Activated T-helper 17 cell treated with anti-CD3 and anti-CD28 coated beads, Interleukin-2, amount 50 U/mL, for 72 hours (primary cell): ENCODE measurements around the gene SUSD4. TPM values are rescaled to one million over a fixed set of nuclear protein-coding genes. Genes with fewer than 3 reads are reported as not detected.
A peak's percentile ranks its signal among the peaks of the same experiment; 100 is the strongest.
"Not testable (repeated sequence)": the region's sequence is repeated elsewhere in the genome, so short reads cannot be mapped to it uniquely, and the experiment has no call there.

Experiments
- ATAC-seq: fragments of 150-1000 bp; cut with Tn5 transposase; replicated peaks from 2 replicates; pipeline ENCODE4 v1.10.0; 2021; ENCODE audit warnings: mild to moderate bottlenecking, moderate library complexity
- H3K27ac Mint-ChIP-seq: one replicate; pipeline ENCODE4 v1.8.0; 2022; ENCODE audit warnings: mixed read lengths
- H3K27me3 Mint-ChIP-seq: one replicate; pipeline ENCODE4 v1.8.0; 2022; ENCODE audit warnings: mixed read lengths
- H3K36me3 Mint-ChIP-seq: one replicate; pipeline ENCODE4 v1.8.0; 2022; ENCODE audit warnings: low read depth, mild to moderate bottlenecking, mixed read lengths
- H3K4me1 Mint-ChIP-seq: one replicate; pipeline ENCODE4 v1.8.0; 2022; ENCODE audit warnings: mixed read lengths
- H3K4me3 Mint-ChIP-seq: one replicate; pipeline ENCODE4 v1.8.0; 2022; ENCODE audit warnings: mild to moderate bottlenecking, mixed read lengths
- H3K9me3 Mint-ChIP-seq: one replicate; pipeline ENCODE4 v1.8.0; 2022; ENCODE audit warnings: mixed read lengths
- total RNA-seq, 2 donors: library from RNA; stranded (reverse); gene quantifications; one replicate each; pipeline ENCODE4 v1.2.3, GENCODE V29; 2022

SUSD4 gene
- total RNA-seq, 2 donors from 2014 or later, result 0.11 to 0.42 TPM

GRCh38 chr1:223307544-223307943 is 56.4 kb downstream of the SUSD4 start:
- ATAC-seq, result no peak
- Mint-ChIP-seq H3K36me3 (no peaks in the 10 kb centered on the region), H3K4me1 (peaks cover 3% of the 10 kb centered on the region), H3K9me3 (peaks cover 3% of the 10 kb centered on the region), H3K27ac (no peak overlapping the region), H3K27me3 (no peaks in the 10 kb centered on the region), H3K4me3 (no peak overlapping the region)

GRCh38 chr1:223304931-223305330 is 59.0 kb downstream of the SUSD4 start:
- Mint-ChIP-seq H3K4me3 (no peak overlapping the region), H3K27me3 (no peaks in the 10 kb centered on the region), H3K9me3 (peaks cover 3% of the 10 kb centered on the region), H3K36me3 (no peaks in the 10 kb centered on the region), H3K4me1 (peaks cover 25% of the 10 kb centered on the region), H3K27ac (no peak overlapping the region)
- ATAC-seq, result no peak

DNA sequence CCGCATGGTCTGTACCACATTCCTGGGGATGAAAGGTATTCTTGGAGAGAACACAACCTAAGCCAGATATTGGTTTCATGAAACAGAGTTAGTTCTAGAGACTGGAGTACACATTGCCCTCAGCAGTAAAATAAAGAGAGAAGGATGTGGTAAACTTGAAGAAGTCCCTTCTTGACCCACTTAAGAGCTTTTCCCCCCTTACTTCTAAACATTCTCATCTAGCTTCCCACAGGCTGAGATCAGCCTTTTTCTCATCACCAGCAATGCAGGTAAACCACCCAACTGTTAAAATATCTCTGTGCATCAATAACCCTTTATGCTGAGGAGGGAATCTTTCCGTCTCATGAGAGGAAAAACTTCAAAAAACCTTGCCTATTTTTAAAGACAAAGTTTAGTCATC is 62.6 kb downstream of the SUSD4 start:
- peak overlapping the region; percentile 42 for H3K27ac Mint-ChIP-seq
- ATAC-seq, result peak; percentile 74
- peaks cover 24% of the 10 kb centered on the region for H3K4me1 Mint-ChIP-seq
- no peaks in the 10 kb centered on the region for H3K27me3 Mint-ChIP-seq
- H3K4me3 Mint-ChIP-seq, result peak overlapping the region; percentile 34
- no peaks in the 10 kb centered on the region for H3K36me3 Mint-ChIP-seq
- peaks cover 3% of the 10 kb centered on the region for H3K9me3 Mint-ChIP-seq

GRCh38 chr1:223299553-223299952 is 64.4 kb downstream of the SUSD4 start:
- no peaks in the 10 kb centered on the region for H3K36me3 Mint-ChIP-seq
- H3K27me3 Mint-ChIP-seq, result no peaks in the 10 kb centered on the region
- ATAC-seq, result no peak

GRCh38 chr1:223298701-223299100 is 65.3 kb downstream of the SUSD4 start:
- H3K9me3 Mint-ChIP-seq, result peaks cover 3% of the 10 kb centered on the region
- peaks cover 24% of the 10 kb centered on the region for H3K4me1 Mint-ChIP-seq
- no peak overlapping the region for H3K27ac Mint-ChIP-seq
- no peaks in the 10 kb centered on the region for H3K27me3 Mint-ChIP-seq
- no peak overlapping the region for H3K4me3 Mint-ChIP-seq
- no peaks in the 10 kb centered on the region for H3K36me3 Mint-ChIP-seq
- no peak for ATAC-seq

More at GRCh38 chr1:223299553-223299952, 64.4 kb downstream of the SUSD4 start:
- Mint-ChIP-seq H3K4me3 (no peak overlapping the region), H3K27ac (no peak overlapping the region), H3K9me3 (peaks cover 3% of the 10 kb centered on the region), H3K4me1 (peaks cover 24% of the 10 kb centered on the region)

DNA sequence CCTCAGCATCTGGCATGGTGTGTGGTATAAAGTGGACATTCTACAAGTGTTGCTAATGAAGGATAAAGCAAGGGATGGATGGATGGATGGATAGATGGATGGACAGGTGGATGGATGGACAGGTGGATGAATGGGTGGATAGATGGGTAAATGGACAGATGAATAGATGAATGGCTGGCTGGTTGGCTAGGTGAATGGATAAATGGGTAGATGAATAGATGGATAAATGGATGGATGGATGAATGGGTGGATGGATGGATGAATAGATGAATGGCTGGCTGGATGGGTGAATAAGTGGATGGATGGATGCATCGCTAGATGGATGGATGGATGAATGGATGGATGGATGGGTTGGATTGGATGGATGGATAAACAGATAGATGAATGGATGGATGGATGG is 66.2 kb downstream of the SUSD4 start:
- H3K9me3 Mint-ChIP-seq, result no peaks in the 10 kb centered on the region
- H3K36me3 Mint-ChIP-seq, result no peaks in the 10 kb centered on the region
- H3K27ac Mint-ChIP-seq, result no peak overlapping the region
- no peak overlapping the region for H3K4me3 Mint-ChIP-seq
- ATAC-seq, result no peak
- peaks cover 24% of the 10 kb centered on the region for H3K4me1 Mint-ChIP-seq
- H3K27me3 Mint-ChIP-seq, result no peaks in the 10 kb centered on the region

DNA sequence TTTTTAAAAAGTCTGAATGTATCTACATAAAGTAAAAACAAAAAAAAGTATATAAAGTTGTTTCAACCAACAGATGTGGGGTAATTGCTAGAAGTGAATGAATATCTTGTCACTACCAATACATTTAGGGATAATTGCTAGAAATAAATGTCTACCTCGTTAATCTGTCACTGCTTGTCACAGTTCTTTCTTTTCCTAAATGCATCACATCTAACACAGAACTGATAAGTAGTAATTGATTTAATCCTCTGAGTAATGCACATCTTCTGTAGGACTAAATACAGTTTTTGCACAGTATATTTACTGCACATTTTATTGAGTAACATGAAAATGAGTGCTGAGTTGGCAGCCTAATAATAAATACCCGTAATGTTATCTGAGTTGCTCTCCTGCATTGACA is 72.2 kb downstream of the SUSD4 start:
- no peak overlapping the region for H3K4me3 Mint-ChIP-seq
- H3K27ac Mint-ChIP-seq, result no peak overlapping the region
- peaks cover 6% of the 10 kb centered on the region for H3K36me3 Mint-ChIP-seq
- no peaks in the 10 kb centered on the region for H3K9me3 Mint-ChIP-seq
- no peak for ATAC-seq
- no peaks in the 10 kb centered on the region for H3K27me3 Mint-ChIP-seq
- peaks cover 4% of the 10 kb centered on the region for H3K4me1 Mint-ChIP-seq

GRCh38 chr1:223290397-223290796 is 73.6 kb downstream of the SUSD4 start:
- ATAC-seq, result no peak
- H3K36me3 Mint-ChIP-seq, result peaks cover 6% of the 10 kb centered on the region
- peaks cover 3% of the 10 kb centered on the region for H3K9me3 Mint-ChIP-seq

DNA sequence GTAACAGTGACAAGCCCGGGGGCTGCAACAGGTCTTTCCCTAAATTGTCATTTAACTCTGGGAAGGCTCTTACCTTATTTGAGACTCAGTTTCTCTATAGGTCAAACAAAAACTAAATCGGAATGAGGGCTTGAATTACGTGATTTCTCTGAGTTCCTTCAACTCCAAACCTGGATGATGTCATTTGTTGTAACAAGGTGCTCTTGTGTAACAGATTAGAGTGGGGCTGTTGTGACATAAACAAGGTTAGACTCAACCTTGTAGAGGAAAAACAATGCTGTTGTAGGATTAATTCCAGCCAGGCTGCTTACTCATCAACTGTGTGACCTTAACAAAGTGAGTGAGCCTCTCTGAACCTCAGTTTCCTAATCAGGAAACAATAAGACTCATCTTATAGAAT is 74.4 kb downstream of the SUSD4 start:
- peaks cover 4% of the 10 kb centered on the region for H3K4me1 Mint-ChIP-seq
- H3K9me3 Mint-ChIP-seq, result peaks cover 5% of the 10 kb centered on the region
- ATAC-seq, result no peak
- no peak overlapping the region for H3K27ac Mint-ChIP-seq
- no peak overlapping the region for H3K4me3 Mint-ChIP-seq
- peaks cover 6% of the 10 kb centered on the region for H3K36me3 Mint-ChIP-seq
- no peaks in the 10 kb centered on the region for H3K27me3 Mint-ChIP-seq

More at GRCh38 chr1:223290397-223290796, 73.6 kb downstream of the SUSD4 start:
- H3K4me3 Mint-ChIP-seq, result no peak overlapping the region
- no peak overlapping the region for H3K27ac Mint-ChIP-seq
- H3K27me3 Mint-ChIP-seq, result no peaks in the 10 kb centered on the region
- H3K4me1 Mint-ChIP-seq, result peaks cover 4% of the 10 kb centered on the region

- peaks cover 5% of the 10 kb centered on the region for H3K9me3 Mint-ChIP-seq
- peaks cover 6% of the 10 kb centered on the region for H3K36me3 Mint-ChIP-seq
- no peaks in the 10 kb centered on the region for H3K27me3 Mint-ChIP-seq
- no peak overlapping the region for H3K4me3 Mint-ChIP-seq
- no peak for ATAC-seq
- peaks cover 4% of the 10 kb centered on the region for H3K4me1 Mint-ChIP-seq
- H3K27ac Mint-ChIP-seq, result no peak overlapping the region
These were observed 75.2 kb downstream of the SUSD4 start for GRCh38 chr1:223288826-223289225.

DNA sequence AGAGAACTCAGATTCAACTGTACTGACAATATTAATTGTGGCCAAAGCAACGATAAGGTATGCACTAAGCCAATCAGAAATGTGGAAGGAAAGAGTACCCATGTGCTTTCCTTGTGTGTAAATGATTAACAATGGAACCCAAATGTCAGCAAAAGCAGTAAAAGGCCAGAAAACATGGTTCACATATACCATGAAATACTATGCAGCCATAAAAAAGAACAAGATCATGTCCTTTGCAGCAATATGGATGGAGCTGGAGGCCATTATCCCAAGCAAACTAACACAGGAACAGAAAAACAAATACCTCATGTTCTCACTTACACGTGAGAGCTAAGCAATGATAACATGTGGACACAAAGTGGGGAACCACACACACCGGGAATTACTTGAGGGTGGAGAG is 78.5 kb downstream of the SUSD4 start:
- no peak overlapping the region for H3K4me3 Mint-ChIP-seq
- H3K27ac Mint-ChIP-seq, result no peak overlapping the region
- peaks cover 4% of the 10 kb centered on the region for H3K4me1 Mint-ChIP-seq
- H3K27me3 Mint-ChIP-seq, result no peaks in the 10 kb centered on the region
- no peak for ATAC-seq
- peaks cover 6% of the 10 kb centered on the region for H3K36me3 Mint-ChIP-seq
- peaks cover 5% of the 10 kb centered on the region for H3K9me3 Mint-ChIP-seq

DNA sequence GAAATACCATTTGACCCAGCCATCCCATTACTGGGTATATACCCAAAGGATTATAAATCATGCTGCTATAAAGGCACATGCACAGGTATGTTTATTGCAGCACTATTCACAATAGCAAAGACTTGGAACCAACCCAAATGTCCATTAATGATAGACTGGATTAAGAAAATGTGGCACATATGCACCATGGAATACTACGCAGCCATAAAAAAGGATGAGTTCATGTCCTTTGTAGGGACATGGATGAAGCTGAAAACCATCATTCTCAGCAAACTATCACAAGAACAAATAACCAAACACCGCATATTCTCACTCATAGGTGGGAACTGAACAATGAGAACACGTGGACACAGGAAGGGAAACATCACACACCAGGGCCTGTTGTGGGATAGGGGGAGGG is 80.3 kb downstream of the SUSD4 start:
- H3K4me3 Mint-ChIP-seq, ATAC-seq, H3K27ac Mint-ChIP-seq, H3K4me1 Mint-ChIP-seq, H3K27me3 Mint-ChIP-seq, H3K9me3 Mint-ChIP-seq, H3K36me3 Mint-ChIP-seq: not testable (repeated sequence)

GRCh38 chr1:223278311-223278710 is 85.7 kb downstream of the SUSD4 start:
- H3K27me3 Mint-ChIP-seq, H3K9me3 Mint-ChIP-seq, H3K27ac Mint-ChIP-seq, H3K36me3 Mint-ChIP-seq, H3K4me3 Mint-ChIP-seq, ATAC-seq, H3K4me1 Mint-ChIP-seq: not testable (repeated sequence)

DNA sequence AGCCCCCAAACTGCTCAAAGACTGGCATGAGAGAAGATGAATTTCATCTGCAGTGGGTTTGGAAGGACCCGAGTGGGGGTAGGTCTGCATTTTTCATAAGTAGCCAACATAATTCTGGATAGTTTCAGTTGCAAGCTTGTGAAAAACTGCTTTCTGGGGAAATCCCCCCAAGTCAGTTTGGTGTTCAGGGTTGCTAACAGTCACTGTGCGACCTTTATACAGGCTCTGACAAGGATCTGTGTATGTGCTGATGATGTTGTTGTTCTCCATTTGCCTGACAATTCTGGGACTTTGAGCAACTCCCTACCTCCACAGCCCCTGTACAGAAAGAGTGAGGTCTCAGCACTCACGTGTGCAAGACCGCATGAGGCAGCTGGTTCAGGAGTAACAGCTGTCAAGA is 87.9 kb downstream of the SUSD4 start:
- Mint-ChIP-seq H3K4me1 (no peaks in the 10 kb centered on the region), H3K4me3 (no peak overlapping the region), H3K27ac (no peak overlapping the region), H3K36me3 (no peaks in the 10 kb centered on the region), H3K27me3 (no peaks in the 10 kb centered on the region), H3K9me3 (no peaks in the 10 kb centered on the region)
- ATAC-seq, result peak; percentile 34

GRCh38 chr1:223273511-223273910 is 90.5 kb downstream of the SUSD4 start:
- Mint-ChIP-seq H3K9me3 (no peaks in the 10 kb centered on the region), H3K4me3 (no peak overlapping the region), H3K4me1 (no peaks in the 10 kb centered on the region), H3K36me3 (no peaks in the 10 kb centered on the region), H3K27ac (no peak overlapping the region), H3K27me3 (no peaks in the 10 kb centered on the region)
- no peak for ATAC-seq

- no peaks in the 10 kb centered on the region for H3K9me3 Mint-ChIP-seq
- ATAC-seq, result no peak
- no peak overlapping the region for H3K4me3 Mint-ChIP-seq
- no peaks in the 10 kb centered on the region for H3K36me3 Mint-ChIP-seq
- no peaks in the 10 kb centered on the region for H3K27me3 Mint-ChIP-seq
- H3K27ac Mint-ChIP-seq, result no peak overlapping the region
- no peaks in the 10 kb centered on the region for H3K4me1 Mint-ChIP-seq
These were observed 92.7 kb downstream of the SUSD4 start for GRCh38 chr1:223271085-223271781.
